Right renal cortex interstitium (tissue), 3 donors: ENCODE results near the gene PAPLN. TPM values are rescaled to one million over a fixed set of nuclear protein-coding genes. Genes with fewer than 3 reads are reported as not detected.

ENCODE experiments used
- DNase-seq, 3 donors: peaks; one replicate each; pipeline ENCODE4 v3.0.0-alpha.2; 2013; ENCODE audit warnings: low read depth in 3 of 3, low spot score in 2 of 3
- polyA plus RNA-seq, 3 donors: library from polyadenylated mRNA; unstranded; fragments of 120-200 nt; gene quantifications; one replicate each; pipeline ENCODE4 v1.2.1, GENCODE V29; 2013; ENCODE audit not compliant: insufficient read length in 3 of 3

PAPLN gene
- polyA plus RNA-seq, 3 donors, result 20.1 to 24.4 (median 23.2) TPM

DNA sequence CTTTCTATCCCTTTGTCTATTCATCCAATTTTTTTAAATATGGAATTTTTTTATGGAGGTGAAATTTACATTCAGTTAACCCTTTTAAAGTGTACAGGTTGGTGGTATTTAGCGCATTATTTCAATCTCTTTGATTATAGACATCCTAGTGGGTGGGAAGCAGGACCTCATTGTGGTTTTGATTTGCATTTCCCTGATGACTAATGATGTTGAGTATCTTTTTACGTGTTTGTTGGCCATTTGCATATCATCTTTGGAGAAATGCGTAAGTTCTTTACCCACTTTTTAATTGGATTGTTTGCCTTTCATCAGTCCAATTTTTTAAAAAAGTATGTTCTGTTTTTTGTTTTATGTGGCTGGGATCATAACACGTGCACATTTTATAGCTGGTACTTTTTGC lies 20.8 kb downstream of the PAPLN start:
- no peak for DNase-seq

DNA sequence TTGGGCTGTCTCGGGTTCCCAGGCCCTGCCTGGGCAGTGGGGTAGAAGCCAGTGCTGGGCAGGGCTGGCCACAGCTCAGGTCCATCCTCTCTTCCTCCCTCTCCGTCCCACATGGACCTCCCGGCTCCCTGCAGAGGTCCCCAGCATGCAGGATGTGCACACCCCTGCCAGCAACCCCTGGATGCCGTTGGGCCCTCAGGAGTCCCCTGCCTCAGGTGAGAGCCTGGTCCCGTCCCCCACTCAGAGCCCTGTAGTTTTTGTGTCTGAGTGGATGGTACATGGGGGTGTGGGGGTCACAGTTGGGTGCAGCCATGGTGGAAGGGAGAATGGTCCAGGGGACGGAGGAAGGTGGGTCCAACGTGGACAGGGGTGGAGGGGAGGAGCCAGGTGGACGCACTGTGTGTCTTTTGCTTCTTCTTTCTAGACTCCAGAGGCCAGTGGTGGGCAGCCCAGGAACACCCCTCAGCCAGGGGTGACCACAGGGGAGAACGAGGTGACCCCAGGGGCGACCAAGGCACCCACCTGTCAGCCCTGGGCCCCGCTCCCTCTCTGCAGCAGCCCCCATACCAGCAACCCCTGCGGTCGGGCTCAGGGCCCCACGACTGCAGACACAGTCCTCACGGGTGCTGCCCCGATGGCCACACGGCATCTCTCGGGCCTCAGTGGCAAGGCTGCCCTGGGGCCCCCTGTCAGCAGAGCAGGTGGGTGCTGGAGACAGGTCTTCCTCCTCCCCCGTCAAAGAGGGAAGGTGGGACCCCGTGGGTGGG lies 21.7 kb downstream of the PAPLN start:
- DNase-seq, result no peak

- DNase-seq, result no peak
Observed at GRCh38 chr14:73259837-73260236, 22.5 kb downstream of the PAPLN start.

- DNase-seq, result no peak
Observed at GRCh38 chr14:73260574-73260973, 23.3 kb downstream of the PAPLN start.

DNA sequence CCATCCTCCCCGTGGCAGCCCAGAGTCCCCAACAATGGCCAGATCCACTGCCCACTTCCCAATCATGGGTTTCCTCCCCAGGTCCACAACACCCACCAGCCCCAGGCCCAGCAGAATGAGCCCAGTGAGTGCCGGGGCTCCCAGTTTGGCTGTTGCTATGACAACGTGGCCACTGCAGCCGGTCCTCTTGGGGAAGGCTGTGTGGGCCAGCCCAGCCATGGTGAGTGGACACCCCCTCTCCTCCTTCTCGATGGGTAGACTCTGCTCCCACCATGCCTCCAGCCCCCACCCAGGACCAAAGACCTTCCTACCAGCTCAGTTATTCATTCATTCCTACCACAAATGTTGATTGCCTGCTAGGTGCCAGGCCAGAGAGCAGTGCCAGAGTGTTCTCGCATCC lies 23.8 kb downstream of the PAPLN start:
- no peak for DNase-seq

- DNase-seq, result no peak
Observed at GRCh38 chr14:73261520-73262426, 24.5 kb downstream of the PAPLN start.

- DNase-seq, result no peak
Observed at GRCh38 chr14:73262427-73263183, 25.3 kb downstream of the PAPLN start.

DNA sequence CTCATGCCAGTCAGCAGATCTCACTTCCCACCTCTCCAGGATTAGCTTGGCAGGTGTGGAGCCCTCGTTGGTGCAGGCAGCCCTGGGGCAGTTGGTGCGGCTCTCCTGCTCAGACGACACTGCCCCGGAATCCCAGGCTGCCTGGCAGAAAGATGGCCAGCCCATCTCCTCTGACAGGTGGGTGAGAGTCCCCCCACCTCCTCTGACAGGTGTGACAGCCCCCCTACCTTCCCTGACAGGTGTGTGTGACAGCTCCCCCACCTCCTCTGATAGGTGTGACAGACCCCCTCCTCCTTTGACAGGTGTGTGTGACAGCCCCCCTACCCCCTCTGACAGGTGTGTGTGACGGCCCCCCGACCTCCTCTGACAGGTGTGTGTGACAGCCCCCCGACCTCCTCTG lies 26.3 kb downstream of the PAPLN start:
- DNase-seq, result no peak

DNA sequence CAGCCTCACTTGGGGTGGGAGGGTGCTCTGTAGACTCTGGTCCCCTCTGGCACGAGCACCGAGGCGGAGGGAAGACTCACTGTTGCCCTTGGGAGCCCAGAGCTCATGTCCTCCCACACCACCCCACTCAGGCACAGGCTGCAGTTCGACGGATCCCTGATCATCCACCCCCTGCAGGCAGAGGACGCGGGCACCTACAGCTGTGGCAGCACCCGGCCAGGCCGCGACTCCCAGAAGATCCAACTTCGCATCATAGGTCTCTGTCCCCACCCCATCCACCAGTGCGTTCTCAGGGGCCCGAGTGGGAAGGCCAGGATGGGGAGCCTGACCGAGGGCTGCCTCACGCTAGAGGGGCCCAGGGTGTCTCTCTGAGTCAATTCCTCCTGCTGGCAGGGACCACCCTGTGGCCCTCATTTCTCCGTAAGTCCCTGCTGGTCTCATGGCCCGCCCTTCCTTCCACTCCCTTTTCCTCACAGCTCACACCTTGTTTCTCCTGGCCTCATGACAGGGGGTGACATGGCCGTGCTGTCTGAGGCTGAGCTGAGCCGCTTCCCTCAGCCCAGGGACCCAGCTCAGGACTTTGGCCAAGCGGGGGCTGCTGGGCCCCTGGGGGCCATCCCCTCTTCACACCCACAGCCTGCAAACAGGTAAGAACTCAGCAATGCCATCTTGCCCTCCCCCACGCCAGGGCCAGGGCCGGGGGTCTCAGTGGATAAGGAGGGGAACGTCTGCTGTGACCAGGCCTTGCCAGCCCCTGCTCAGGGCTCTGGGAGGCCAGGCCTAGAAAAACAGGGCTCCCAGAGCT lies 27.0 kb downstream of the PAPLN start:
- no peak for DNase-seq

DNA sequence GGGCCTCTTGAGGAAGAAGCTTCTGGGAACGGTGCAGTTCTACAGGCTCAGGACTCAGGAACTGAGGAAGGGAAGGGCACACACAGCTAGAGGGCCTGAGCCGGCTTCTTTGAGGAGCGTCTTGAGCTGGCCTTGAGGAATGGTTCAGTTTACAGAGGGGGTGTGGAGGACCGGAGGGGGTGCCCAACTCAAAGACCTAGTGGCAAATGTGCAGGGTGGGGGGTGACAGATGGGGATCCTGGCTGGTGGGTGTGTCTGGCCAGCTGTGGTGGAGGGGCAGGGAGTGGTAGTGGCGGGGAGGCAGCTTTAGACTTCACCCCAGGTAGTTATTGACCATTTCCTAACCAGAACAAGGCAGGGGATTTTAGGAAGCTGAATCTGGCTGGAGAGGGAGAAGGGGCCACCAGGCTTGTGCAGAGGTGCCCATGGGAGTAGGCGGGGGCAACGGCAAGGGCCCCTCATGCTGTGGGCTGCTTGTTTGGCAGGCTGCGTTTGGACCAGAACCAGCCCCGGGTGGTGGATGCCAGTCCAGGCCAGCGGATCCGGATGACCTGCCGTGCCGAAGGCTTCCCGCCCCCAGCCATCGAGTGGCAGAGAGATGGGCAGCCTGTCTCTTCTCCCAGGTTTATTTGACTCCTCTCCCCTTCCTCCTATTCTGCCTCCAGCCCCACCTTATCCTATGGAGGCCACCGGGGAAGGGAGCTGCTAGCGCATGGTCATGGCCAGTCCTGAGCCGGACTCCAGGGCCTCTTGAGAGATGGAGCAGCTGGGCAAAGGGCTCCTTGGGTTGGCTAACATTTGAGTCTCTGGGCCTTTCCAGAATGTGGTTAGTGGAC lies 27.8 kb downstream of the PAPLN start:
- no peak for DNase-seq

- DNase-seq, result no peak
Observed at GRCh38 chr14:73265721-73266046, 28.4 kb downstream of the PAPLN start.

- DNase-seq, result no peak
Observed at GRCh38 chr14:73266317-73266716, 29.0 kb downstream of the PAPLN start.

GRCh38 chr14:73267474-73267873 lies 30.2 kb downstream of the PAPLN start:
- no peak for DNase-seq

DNA sequence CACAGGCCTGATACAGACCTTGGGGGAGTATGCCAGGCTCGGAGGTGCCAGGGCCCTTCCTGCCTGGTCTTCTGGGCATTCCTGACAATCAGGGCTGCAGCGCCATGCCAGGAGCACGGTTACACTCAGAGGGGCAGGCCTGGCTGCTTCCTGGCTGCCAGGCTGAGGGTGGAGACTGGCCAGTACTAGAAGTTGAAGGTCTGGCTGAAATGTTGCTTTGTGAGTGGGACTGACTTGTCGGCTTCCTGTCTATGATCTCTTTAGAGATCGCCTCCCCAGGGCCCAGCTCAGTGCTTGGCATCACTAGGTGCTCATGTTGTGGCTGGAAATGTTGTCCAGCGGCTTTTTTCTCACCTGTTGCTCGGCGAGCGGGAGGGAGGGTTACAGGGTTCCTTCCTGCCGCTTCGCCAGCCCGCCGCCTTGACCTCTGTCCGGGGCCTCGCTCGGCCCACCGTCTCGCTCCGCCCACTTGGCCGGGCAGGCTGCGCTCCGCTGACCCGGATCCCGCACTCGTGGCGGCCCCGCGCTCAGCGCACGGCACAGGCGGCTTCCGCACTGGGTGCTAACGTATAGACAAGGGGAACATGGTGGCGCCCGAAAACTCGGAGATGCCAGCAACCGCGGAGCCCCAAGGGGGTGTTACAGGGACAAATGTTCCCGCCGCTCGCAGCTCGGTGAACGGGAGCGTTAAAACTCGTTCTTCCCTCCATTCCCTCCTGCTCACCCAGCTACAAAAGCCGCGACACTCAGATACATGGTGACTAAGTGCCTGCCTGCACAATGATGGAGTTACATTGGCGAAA lies 32.6 kb downstream of the PAPLN start:
- peak in 1 of 3 donors; percentile 40 for DNase-seq

GRCh38 chr14:73272393-73272792 lies 35.1 kb downstream of the PAPLN start:
- no peak for DNase-seq

GRCh38 chr14:73273799-73274198 lies 36.5 kb downstream of the PAPLN start:
- no peak for DNase-seq

DNA sequence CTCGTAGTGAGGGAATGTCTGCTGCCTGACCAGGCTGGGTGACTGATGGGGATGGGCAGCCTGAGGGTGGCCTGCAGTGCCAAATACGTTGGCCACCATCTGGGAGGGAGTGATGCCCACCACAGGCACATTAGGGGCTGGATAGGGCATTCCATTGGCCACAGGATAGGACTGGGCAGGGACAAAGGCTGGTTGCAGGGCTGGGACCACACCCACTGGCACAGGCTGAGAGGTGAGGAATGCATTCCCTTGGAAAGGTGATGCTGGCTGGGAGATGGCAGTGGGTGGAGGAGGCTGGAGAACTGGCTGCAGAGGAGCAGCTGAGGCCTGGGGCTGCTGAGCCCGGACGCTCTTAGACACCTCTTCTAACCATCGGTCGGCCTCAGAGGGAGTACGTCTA lies 39.5 kb downstream of the PAPLN start:
- DNase-seq, result no peak

- DNase-seq, result no peak
Observed at GRCh38 chr14:73277376-73277775, 40.1 kb downstream of the PAPLN start.

DNA sequence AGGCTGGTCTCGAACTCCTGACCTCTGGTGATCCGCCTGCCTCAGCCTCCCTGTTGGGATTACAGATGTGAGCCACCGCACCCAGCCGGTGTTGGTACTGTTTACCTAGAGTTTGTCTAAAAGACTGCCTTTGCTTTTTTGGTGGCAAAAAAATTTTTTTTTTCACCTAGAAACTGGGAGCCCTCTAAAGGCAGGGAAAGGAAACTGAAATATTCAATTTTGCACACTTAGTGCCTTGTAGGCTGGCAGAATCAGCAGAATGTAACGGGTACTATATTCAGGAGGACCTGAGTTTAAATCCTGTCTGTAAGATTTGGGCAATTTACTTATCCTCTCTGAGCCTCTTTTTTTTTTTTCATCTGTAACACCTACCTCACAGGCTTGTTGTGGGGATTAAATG lies 43.6 kb downstream of the PAPLN start:
- DNase-seq, result no peak
